GM23338 (cell line): ENCODE measurements around the gene TCF7L2. TPM values are rescaled to one million over a fixed set of nuclear protein-coding genes. Genes with fewer than 3 reads are reported as not detected.

Experiments
- ATAC-seq: fragments of 200-7000 bp; cut with Tn5 transposase; 3 replicates; pipeline ENCODE4 v1.9.1; 2020
- DNase-seq: peaks from one replicate; pipeline ENCODE4 v3.0.0-alpha.2; 2015; ENCODE audit warnings: low spot score
- H2AFZ ChIP-seq: fragments of 200-600 bp; sonication (generic); 2 replicates; pipeline ENCODE4 v1.8.0; 2016; ENCODE audit warnings: antibody characterized with exemption, mild to moderate bottlenecking, moderate library complexity
- H3F3A ChIP-seq: fragments of 200-600 bp; sonication (generic); replicated peaks from 2 replicates; pipeline ENCODE4 v1.8.0; 2017; ENCODE audit warnings: antibody characterized with exemption, mixed run types, low read depth
- H3K27ac ChIP-seq: fragments of 200-600 bp; sonication (generic); 2 replicates; pipeline ENCODE4 v1.6.1; 2016; ENCODE audit warnings: low read depth
- H3K27me3 ChIP-seq: fragments of 200-600 bp; sonication (generic); 2 replicates; pipeline ENCODE4 v1.8.0; 2016; ENCODE audit warnings: mild to moderate bottlenecking, mixed run types, moderate library complexity; ENCODE audit not compliant: insufficient read depth
- H3K36me3 ChIP-seq: fragments of 200-600 bp; sonication (generic); 2 replicates; pipeline ENCODE4 v1.8.0; 2016; ENCODE audit warnings: mild to moderate bottlenecking; ENCODE audit not compliant: insufficient read depth
- H3K4me1 ChIP-seq: fragments of 200-600 bp; sonication (generic); 2 replicates; pipeline ENCODE4 v1.8.0; 2016; ENCODE audit warnings: mild to moderate bottlenecking, moderate library complexity; ENCODE audit not compliant: insufficient read depth
- H3K4me2 ChIP-seq: fragments of 200-600 bp; sonication (generic); 2 replicates; pipeline ENCODE4 v1.7.1; 2017; ENCODE audit warnings: mixed run types
- H3K4me3 ChIP-seq: fragments of 200-600 bp; sonication (generic); 2 replicates; pipeline ENCODE4 v1.6.1; 2016; ENCODE audit warnings: mixed run types
- H3K79me2 ChIP-seq: fragments of 200-600 bp; sonication (generic); replicated peaks from 2 replicates; pipeline ENCODE4 v1.8.0; 2017; ENCODE audit warnings: mild to moderate bottlenecking; ENCODE audit not compliant: insufficient read depth
- H3K9me2 ChIP-seq: fragments of 200-600 bp; sonication (generic); 2 replicates; pipeline ENCODE4 v1.8.0; 2017; ENCODE audit not compliant: insufficient read depth
- H4K20me1 ChIP-seq: fragments of 200-600 bp; sonication (generic); replicated peaks from 2 replicates; pipeline ENCODE4 v1.8.0; 2017; ENCODE audit warnings: mild to moderate bottlenecking; ENCODE audit not compliant: insufficient read depth
- H3K27ac Mint-ChIP-seq: 2 replicates; pipeline ENCODE4 v1.8.0; 2020; ENCODE audit warnings: inconsistent platforms, mild to moderate bottlenecking, moderate library complexity, mixed read lengths
- H3K27me3 Mint-ChIP-seq: 3 replicates; pipeline ENCODE4 v1.8.0; 2022; ENCODE audit warnings: low read depth, mild to moderate bottlenecking, moderate library complexity, mixed read lengths, inconsistent platforms; ENCODE audit not compliant: insufficient read depth, poor library complexity
- H3K36me3 Mint-ChIP-seq: 3 replicates; pipeline ENCODE4 v1.8.0; 2021; ENCODE audit warnings: low read depth, mild to moderate bottlenecking, inconsistent platforms, moderate library complexity, mixed read lengths
- H3K4me1 Mint-ChIP-seq: 3 replicates; pipeline ENCODE4 v1.8.0; 2020; ENCODE audit warnings: mild to moderate bottlenecking, inconsistent platforms, mixed read lengths
- H3K4me3 Mint-ChIP-seq: 3 replicates; pipeline ENCODE4 v1.8.0; 2021; ENCODE audit warnings: moderate library complexity, mild to moderate bottlenecking, inconsistent platforms, mixed read lengths
- H3K9me3 Mint-ChIP-seq: 3 replicates; pipeline ENCODE4 v1.8.0; 2020; ENCODE audit warnings: moderate library complexity, mild to moderate bottlenecking, inconsistent platforms, mixed read lengths
- CREB1 ChIP-seq: fragments of 250-450 bp; sonication (Bioruptor Pico); IDR thresholded peaks from 2 replicates; pipeline ENCODE4 v1.5.0; 2020; ENCODE audit warnings: low read depth, mild to moderate bottlenecking, moderate library complexity
- JUNB ChIP-seq: IDR thresholded peaks from one replicate; pipeline ENCODE4 v1.6.1; 2016; ENCODE audit warnings: antibody characterized with exemption; ENCODE audit not compliant: unreplicated experiment
- NANOG ChIP-seq: IDR thresholded peaks from 2 replicates; pipeline ENCODE4 v1.6.1; 2016; ENCODE audit warnings: antibody characterized with exemption, borderline replicate concordance
- STAT1 ChIP-seq: IDR thresholded peaks from one replicate; pipeline ENCODE4 v1.6.1; 2016; ENCODE audit warnings: antibody characterized with exemption; ENCODE audit not compliant: unreplicated experiment
- ZNF114 ChIP-seq: fragments of 250-450 bp; sonication (Bioruptor Pico); IDR thresholded peaks from 2 replicates; pipeline ENCODE4 v1.5.0; 2020; ENCODE audit warnings: mild to moderate bottlenecking, moderate library complexity
- ZNF331 ChIP-seq: fragments of 250-450 bp; sonication (Bioruptor Pico); IDR thresholded peaks from 2 replicates; pipeline ENCODE4 v1.5.0; 2020; ENCODE audit warnings: low read depth, mild to moderate bottlenecking, moderate library complexity
- polyA plus RNA-seq: library from polyadenylated mRNA; unstranded; fragments of >200 nt; fragmentation: Nextera tagmentation; extraction: Ambion mirVana; gene quantifications from 2 replicates; pipeline ENCODE4 v1.2.1, GENCODE V29; 2016
- total RNA-seq: library from RNA; depleted of rRNA; stranded (reverse); fragments of >200 nt; shearing (Covaris generic); gene quantifications from 2 replicates; pipeline ENCODE4 v1.2.3, GENCODE V29; 2014
- TF ChIP-seq, protein P1 (sequence below): fragments of 250-450 bp; sonication (Bioruptor Pico); IDR thresholded peaks from 2 replicates; pipeline ENCODE4 v1.5.0; 2020; ENCODE audit warnings: mild to moderate bottlenecking, moderate library complexity
- TF ChIP-seq, protein P2 (sequence below): IDR thresholded peaks from 2 replicates; pipeline ENCODE4 v1.6.1; 2016; ENCODE audit warnings: antibody characterized with exemption
- TF ChIP-seq, protein P3 (sequence below), 2 experiments: fragments of 200-600 bp in 1 of 2; sonication (generic) in 1 of 2; conservative IDR thresholded peaks; 2 replicates each; pipeline versions ENCODE4 v1.5.1 to v1.6.1; 2016 to 2017; ENCODE audit warnings: antibody characterized with exemption in 2 of 2, low read depth in 2 of 2, mild to moderate bottlenecking in 2 of 2, moderate library complexity in 1 of 2

The TCF7L2 gene
- total and polyA plus RNA-seq, 2 experiments from 2014 or later: 32.2 to 80.8 TPM

DNA sequence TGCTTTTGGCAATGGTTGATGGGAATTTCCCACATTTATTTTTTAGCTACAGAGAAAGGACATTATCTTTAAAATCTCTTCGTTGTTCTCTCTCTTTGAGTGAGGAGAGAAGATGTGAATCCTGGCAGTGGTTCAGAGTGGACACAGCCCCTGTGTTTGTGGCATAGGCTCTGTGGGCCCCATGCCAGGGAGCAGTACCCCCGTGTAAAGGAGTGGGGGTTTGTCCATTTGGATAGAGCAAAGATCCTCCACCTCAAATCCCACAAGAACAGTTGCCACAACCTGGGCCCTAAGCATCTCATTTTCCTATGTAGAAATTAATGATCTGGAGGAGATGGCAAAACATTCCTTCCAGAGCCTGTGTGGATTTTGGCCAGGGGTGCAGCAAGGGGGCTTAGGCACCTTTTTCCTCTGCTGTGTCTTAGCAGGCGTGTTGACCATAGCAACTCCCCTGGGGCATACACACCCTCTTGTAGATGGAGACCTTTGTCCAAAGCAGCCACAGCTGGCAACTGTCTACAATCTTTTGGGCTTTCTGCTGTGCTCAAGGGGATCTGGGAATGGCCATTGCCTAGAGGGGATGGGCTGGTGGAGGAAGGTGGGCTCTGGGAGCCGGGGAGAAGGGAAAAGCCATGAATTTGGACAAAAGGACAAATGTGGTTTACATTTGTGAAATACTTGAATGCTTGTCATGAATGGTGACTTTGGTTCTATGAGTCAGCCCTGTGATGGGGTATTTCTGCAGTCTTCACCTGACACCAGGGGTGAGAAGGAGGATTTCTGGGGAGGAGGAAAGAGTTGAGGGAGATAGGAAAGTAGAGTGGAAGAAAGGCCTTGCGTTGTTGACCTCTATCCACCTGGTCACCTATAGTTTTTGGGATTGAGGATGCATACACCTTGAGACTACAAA lies 92.0 kb downstream of the TCF7L2 start (continued):
- TF ChIP-seq, protein P1, sequence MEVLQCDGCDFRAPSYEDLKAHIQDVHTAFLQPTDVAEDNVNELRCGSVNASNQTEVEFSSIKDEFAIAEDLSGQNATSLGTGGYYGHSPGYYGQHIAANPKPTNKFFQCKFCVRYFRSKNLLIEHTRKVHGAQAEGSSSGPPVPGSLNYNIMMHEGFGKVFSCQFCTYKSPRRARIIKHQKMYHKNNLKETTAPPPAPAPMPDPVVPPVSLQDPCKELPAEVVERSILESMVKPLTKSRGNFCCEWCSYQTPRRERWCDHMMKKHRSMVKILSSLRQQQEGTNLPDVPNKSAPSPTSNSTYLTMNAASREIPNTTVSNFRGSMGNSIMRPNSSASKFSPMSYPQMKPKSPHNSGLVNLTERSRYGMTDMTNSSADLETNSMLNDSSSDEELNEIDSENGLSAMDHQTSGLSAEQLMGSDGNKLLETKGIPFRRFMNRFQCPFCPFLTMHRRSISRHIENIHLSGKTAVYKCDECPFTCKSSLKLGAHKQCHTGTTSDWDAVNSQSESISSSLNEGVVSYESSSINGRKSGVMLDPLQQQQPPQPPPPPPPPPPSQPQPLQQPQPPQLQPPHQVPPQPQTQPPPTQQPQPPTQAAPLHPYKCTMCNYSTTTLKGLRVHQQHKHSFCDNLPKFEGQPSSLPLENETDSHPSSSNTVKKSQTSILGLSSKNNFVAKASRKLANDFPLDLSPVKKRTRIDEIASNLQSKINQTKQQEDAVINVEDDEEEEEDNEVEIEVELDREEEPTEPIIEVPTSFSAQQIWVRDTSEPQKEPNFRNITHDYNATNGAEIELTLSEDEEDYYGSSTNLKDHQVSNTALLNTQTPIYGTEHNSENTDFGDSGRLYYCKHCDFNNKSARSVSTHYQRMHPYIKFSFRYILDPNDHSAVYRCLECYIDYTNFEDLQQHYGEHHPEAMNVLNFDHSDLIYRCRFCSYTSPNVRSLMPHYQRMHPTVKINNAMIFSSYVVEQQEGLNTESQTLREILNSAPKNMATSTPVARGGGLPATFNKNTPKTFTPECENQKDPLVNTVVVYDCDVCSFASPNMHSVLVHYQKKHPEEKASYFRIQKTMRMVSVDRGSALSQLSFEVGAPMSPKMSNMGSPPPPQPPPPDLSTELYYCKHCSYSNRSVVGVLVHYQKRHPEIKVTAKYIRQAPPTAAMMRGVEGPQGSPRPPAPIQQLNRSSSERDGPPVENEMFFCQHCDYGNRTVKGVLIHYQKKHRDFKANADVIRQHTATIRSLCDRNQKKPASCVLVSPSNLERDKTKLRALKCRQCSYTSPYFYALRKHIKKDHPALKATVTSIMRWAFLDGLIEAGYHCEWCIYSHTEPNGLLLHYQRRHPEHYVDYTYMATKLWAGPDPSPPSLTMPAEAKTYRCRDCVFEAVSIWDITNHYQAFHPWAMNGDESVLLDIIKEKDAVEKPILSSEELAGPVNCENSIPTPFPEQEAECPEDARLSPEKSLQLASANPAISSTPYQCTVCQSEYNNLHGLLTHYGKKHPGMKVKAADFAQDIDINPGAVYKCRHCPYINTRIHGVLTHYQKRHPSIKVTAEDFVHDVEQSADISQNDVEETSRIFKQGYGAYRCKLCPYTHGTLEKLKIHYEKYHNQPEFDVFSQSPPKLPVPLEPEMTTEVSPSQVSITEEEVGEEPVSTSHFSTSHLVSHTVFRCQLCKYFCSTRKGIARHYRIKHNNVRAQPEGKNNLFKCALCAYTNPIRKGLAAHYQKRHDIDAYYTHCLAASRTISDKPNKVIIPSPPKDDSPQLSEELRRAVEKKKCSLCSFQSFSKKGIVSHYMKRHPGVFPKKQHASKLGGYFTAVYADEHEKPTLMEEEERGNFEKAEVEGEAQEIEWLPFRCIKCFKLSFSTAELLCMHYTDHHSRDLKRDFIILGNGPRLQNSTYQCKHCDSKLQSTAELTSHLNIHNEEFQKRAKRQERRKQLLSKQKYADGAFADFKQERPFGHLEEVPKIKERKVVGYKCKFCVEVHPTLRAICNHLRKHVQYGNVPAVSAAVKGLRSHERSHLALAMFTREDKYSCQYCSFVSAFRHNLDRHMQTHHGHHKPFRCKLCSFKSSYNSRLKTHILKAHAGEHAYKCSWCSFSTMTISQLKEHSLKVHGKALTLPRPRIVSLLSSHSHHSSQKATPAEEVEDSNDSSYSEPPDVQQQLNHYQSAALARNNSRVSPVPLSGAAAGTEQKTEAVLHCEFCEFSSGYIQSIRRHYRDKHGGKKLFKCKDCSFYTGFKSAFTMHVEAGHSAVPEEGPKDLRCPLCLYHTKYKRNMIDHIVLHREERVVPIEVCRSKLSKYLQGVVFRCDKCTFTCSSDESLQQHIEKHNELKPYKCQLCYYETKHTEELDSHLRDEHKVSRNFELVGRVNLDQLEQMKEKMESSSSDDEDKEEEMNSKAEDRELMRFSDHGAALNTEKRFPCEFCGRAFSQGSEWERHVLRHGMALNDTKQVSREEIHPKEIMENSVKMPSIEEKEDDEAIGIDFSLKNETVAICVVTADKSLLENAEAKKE (CRISPR knock-in tag): no peak
- TF ChIP-seq JUNB: no peak

DNA sequence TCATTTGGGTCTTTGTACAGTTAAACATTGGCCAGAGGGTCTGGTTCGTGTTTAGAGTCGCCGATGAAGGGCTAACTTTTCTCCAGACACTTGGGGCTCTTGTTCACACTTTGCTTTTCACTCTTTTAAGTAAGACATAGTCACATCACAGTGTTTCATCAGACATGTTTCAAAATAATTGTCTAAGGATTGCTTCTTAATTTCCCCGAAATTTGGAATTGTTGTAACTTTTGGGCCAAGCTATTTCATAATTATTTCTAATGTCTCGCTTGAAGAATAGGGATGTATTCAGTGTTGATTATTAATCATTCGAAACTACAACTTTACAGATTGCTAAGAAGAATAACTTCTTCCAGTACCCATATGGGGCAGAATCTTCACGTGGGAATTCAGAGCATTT lies 92.8 kb downstream of the TCF7L2 start:
- Mint-ChIP-seq H3K36me3 (peaks cover 48% of the 10 kb centered on the region), H3K27ac (no peak overlapping the region), H3K4me1 (peaks cover 70% of the 10 kb centered on the region), H3K9me3 (no peaks in the 10 kb centered on the region), H3K27me3 (peaks cover 16% of the 10 kb centered on the region), H3K4me3 (no peak overlapping the region)
- no peaks in the 10 kb centered on the region for H3K27me3 ChIP-seq
- H3K79me2 ChIP-seq: peaks cover 100% of the 10 kb centered on the region
- no peaks in the 10 kb centered on the region for H3K9me2 ChIP-seq
- peaks cover 54% of the 10 kb centered on the region for H3K4me1 ChIP-seq
- ATAC-seq (no peak), DNase-seq (no peak)
- peaks cover 82% of the 10 kb centered on the region for H4K20me1 ChIP-seq
- no peak overlapping the region for H3K4me3 ChIP-seq
- peaks cover 15% of the 10 kb centered on the region for H3K36me3 ChIP-seq
- H2AFZ ChIP-seq: no peak overlapping the region
- H3K4me2 ChIP-seq: no peak overlapping the region
- peaks cover 3% of the 10 kb centered on the region; the same call in 1 of the 2 replicates for H3F3A ChIP-seq
- no peak overlapping the region for H3K27ac ChIP-seq
- TF ChIP-seq ZNF331: no peak
- TF ChIP-seq ZNF114: no peak
- TF ChIP-seq STAT1: no peak
- TF ChIP-seq, protein P2, sequence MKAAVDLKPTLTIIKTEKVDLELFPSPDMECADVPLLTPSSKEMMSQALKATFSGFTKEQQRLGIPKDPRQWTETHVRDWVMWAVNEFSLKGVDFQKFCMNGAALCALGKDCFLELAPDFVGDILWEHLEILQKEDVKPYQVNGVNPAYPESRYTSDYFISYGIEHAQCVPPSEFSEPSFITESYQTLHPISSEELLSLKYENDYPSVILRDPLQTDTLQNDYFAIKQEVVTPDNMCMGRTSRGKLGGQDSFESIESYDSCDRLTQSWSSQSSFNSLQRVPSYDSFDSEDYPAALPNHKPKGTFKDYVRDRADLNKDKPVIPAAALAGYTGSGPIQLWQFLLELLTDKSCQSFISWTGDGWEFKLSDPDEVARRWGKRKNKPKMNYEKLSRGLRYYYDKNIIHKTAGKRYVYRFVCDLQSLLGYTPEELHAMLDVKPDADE: no peak
- TF ChIP-seq CREB1 (CRISPR knock-in tag): no peak
- TF ChIP-seq, protein P3, sequence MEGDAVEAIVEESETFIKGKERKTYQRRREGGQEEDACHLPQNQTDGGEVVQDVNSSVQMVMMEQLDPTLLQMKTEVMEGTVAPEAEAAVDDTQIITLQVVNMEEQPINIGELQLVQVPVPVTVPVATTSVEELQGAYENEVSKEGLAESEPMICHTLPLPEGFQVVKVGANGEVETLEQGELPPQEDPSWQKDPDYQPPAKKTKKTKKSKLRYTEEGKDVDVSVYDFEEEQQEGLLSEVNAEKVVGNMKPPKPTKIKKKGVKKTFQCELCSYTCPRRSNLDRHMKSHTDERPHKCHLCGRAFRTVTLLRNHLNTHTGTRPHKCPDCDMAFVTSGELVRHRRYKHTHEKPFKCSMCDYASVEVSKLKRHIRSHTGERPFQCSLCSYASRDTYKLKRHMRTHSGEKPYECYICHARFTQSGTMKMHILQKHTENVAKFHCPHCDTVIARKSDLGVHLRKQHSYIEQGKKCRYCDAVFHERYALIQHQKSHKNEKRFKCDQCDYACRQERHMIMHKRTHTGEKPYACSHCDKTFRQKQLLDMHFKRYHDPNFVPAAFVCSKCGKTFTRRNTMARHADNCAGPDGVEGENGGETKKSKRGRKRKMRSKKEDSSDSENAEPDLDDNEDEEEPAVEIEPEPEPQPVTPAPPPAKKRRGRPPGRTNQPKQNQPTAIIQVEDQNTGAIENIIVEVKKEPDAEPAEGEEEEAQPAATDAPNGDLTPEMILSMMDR (conservative IDR thresholded peaks at IDR 0.05; ENCODE audit: low read depth in 2 of 2): no peak
- no peak for TF ChIP-seq NANOG
